GM18951 (cell line): ENCODE results near the gene GHDC.

Experiments
- POLR2A ChIP-seq: IDR thresholded peaks from 4 replicates; pipeline ENCODE4 v1.6.1; 2011; ENCODE audit warnings: mild to moderate bottlenecking; ENCODE audit not compliant: insufficient read length, insufficient read depth; ENCODE audit errors: extremely low read depth
- in situ Hi-C: fragments of 300-500 bp; cut with MboI; formaldehyde crosslinking; loops from one replicate; pipeline ENCODE4 v1.12.0; 2022; ENCODE audit warnings: low sequenced_read_pairs, mixed read lengths, inconsistent platforms; ENCODE audit not compliant: unreplicated experiment

The GHDC gene

DNA sequence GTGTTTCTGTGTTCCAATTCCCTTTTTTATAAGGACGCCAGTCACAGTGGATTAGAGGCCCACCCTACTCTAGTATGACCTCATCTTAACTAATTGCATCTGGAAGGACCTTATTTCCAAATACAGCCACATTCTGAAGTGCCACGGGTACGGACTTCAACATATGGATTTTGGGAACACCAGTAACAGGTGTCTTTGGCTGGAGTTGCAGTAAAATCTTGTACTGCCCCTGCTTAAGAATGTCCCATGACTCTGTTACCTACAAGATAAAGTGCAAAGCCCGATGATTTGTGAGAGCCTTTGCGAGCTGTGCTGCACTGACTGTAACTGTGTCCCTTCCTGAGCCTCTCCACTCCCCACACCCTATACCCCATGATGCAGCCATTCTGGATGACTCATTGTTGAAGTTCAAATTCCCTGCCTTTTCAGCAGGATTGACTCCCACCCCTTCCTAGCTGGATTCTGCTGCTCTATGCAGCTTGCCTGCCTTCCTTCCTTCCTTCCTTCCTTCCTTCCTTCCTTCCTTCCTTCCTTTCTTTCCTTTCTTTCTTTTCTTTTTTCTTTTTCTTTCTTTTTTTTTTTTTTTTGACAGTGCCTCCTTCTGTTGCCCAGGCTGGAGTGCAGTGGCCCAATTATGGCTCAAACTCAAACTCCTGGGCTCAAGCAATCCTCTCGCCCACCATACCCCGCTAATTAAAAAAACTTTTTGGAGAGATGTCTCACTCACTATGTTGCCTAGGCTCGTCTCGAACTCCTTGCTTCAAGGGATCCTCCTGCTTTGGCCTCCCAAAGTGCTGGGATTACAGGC is 11.2 kb downstream of the GHDC start:
- in situ Hi-C loops, result no loop called here
- TF ChIP-seq POLR2A, result no peak

DNA sequence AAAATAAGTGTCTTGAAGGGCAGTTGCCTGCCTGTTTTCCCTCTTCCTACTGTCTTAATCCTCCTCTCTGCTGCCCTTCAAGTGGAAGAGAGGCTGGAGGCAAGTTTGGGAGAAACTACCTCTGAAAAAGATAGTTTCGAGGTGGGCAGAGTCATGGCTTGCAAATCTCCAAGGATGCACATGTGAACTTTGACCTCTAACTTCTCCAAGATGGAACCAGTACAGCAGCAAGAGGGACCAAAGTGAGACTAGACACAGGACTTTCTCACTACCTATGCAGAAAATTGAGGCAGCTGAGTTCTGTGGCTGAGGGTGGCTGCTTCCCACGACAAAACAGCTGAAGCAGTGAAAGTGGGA is 12.5 kb downstream of the GHDC start:
- TF ChIP-seq POLR2A, result no peak
- in situ Hi-C loops, result no loop called here

DNA sequence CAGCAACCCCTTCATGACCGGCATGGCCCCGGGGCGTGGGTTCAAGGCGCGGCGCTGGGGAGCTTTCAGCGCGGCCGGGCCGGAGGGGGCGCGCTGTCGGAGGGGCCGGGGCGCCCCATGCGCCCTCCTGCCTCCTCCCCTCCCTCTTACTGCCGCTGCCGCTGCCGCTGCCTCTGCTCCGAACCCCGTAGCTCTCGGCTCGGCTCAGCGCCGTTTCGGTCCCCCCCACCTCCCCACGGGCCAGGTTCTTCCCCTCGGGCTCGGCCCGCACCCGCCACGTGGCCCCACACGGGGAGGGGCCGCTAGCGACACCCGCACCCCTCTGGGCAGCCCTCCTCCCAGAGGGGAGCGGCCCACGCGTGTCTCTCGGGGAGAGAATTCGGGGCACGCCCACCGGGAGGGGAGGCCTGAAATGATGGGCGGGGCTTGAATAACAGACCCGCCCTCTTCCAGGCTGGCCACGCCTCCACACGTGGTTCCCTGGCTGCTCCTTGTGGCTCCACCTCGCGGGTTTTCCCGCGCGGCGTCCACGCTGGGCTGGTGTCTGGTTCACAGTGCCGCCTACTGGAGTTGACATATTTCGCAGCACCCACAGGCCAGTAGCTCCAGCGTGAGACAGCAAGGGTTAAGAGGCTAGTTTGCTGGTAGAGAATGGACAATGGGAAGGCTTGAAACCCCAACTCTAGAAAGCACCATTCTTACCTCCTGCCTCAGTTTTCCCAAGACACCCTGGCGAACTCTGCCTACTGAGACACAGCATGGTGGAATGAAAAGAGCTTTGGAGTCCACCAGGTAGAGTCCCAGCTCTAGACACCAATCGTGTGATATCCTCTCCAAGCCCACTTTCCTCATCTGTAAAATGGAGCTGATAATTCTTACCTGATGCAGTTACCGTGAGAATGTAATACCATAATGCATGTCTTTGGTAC is 13.1 kb downstream of the GHDC start, which contains the start of gene KCNH4:
KCNH4 (minus strand) TSS at position 221 of the 929 bp plus-strand sequence; CDS start at position 24, 197 bp downstream.
- in situ Hi-C loops, result no loop called here
- TF ChIP-seq POLR2A, result no peak

GRCh38 chr17:42180411-42180921 is 13.8 kb downstream of the GHDC start:
- in situ Hi-C loops, result no loop called here
- no peak for TF ChIP-seq POLR2A

DNA sequence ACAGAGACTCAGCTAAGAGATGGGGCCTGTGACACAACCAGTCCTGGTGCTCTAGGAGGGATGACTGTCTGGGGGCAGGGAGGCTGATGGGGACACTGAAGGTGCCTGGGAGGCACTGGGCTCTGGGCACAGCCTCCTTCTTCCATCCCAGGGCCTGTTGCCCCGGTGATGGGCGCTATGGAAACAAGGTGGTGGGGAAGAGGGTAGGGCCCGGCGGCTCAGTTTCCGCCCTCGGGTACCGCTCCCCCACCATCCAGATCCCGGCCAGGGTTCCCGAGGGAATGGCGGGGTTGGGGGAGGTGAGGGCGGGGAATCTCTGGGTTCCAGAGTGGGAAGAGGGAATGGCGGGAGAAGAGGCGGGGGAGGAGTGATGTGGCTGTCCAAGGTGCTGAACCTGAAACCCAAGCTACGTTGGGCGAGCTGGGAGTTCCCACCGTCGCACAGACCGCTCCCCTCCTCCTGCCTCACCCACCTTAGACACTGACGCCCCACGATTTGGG is 14.3 kb downstream of the GHDC start:
- in situ Hi-C loops, result no loop called here
- TF ChIP-seq POLR2A, result no peak

- no peak for TF ChIP-seq POLR2A
- in situ Hi-C loops, result no loop called here
These were observed 15.0 kb downstream of the GHDC start for GRCh38 chr17:42179335-42179734.

DNA sequence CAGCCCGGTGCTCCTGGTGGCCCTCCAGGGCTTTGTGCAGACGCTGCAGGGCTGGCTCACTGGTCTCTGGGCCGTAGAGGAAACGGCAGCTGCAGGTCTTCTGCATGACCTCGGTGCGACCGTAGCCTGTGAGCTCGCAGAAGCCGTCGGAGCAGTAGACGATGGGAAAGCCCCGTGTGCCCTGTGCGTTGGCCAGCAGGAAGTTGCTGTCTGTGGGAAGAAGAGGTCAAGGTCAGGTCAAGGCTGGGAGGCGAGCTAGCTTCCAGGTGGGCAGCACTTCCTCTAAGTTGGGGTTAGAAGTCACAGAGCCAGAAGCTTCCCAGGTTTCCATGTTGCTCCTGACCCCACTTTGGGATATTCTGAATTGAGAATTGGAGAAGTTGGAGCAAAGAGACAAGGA is 15.5 kb downstream of the GHDC start:
- TF ChIP-seq POLR2A, result no peak
- in situ Hi-C loops, result no loop called here

- TF ChIP-seq POLR2A, result no peak
- in situ Hi-C loops, result no loop called here
These were observed 16.6 kb downstream of the GHDC start for GRCh38 chr17:42177684-42178083.

DNA sequence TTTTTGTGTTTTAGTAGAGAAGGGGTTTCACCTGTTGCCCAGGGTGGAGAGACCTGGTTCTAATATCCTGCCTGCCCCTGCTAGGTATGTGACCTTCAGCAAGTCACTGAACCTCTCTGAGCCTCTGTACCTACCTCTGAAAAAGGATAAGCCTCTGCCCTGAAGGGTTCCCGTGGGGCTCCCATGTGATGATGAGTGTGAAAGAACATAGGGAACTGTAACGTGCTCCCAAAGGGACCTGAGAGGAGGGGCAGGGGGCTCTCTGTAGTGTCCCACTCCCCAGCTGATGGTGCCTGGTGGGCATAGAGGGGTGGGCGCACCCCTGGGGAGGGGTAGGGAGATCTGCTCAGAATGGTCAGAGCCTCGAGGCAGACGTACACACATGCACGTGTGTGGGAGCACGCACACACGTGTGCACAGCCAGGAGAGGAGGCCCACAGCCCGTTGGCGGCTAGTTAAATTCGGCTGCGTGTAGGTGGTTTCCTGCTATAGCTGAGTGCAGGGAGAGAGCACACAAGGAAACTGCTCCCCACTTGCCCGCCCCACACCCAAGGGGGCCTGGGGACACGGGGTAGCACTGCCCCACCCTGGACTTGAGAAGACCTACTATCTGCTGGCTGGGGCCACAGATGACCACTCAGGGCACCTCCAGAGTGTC is 20.0 kb downstream of the GHDC start:
- in situ Hi-C loops, result no loop called here
- no peak for TF ChIP-seq POLR2A

DNA sequence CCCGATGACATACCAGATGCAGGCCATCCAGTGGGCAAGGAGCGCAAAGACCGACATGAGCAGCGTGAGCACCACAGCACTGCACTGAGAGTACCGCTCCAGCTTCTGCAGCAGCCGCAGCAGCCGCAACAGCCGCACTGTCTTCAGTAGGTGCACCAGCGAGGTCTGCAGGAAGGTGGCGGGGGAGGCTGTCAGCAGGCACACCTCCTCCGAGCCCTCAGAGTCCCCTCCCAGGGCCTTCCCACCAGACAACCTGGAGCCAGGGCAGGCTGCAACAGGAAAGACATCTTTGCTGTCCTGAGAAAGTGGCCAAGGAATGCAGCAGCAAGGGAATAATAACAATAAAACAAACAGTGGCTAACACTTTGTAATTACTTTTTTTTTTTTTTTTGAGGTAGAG is 22.5 kb downstream of the GHDC start:
- no peak for TF ChIP-seq POLR2A
- in situ Hi-C loops, result no loop called here

GRCh38 chr17:42169351-42169750 is 24.9 kb downstream of the GHDC start:
- TF ChIP-seq POLR2A, result no peak
- in situ Hi-C loops, result no loop called here

DNA sequence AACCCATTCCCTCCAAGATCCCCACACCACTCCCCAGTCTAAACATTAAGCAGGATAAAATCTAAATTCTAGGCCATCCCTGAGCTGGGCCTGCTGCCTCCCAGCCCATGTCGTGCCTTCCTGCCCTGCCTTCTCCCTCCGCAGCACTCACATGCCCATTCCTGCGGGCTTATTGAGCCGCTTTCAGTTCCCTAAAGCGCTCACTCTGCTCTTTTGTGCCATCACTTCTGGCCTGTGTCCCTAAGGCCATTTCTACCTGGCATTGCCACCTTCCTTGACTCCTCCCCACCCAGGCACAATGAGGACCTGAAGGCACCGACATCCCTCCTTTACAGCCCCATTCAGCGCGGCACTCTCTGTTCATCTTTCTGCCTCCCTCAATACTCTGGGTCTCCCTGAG is 26.5 kb downstream of the GHDC start:
- TF ChIP-seq POLR2A, result no peak
- in situ Hi-C loops, result no loop called here
